C4-2B (cell line): Measurements from ENCODE around the gene PRPF38A.

Experiments
- ZFX ChIP-seq: fragments of 450-650 bp; IDR thresholded peaks from 2 replicates; pipeline ENCODE4 v1.6.1; 2017
- TF ChIP-seq, protein P1 (sequence below): fragments of 450-650 bp; conservative IDR thresholded peaks from 2 replicates; pipeline ENCODE4 v1.5.1; 2017; ENCODE audit warnings: mild to moderate bottlenecking

DNA sequence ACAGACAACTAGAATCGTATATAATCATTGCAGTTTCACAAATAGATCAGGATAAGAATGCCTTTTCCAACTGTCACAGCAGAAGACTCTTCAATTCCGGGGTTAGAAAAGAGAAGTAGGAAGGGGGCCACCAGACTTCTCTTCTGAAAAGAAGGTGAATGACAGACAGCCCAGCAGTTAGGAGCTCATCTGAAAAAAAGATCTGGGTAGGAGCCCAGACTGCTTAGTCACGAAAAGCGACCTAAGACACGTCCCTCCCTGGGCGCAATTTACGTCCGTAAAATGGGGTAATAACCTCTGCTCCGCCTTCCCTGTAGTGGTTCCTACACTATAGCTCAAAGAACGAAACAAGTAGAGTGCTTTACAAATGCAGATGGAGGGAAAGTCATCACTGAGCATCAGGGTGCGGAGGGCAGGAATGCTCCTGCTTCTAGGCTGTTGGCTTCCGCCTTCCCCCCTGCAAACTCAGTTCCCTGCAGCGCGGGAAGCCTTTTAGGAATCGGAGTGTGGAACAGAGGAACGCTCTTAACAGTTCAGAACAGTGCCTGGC, 761 bp upstream of the PRPF38A start:
- TF ChIP-seq, protein P1, sequence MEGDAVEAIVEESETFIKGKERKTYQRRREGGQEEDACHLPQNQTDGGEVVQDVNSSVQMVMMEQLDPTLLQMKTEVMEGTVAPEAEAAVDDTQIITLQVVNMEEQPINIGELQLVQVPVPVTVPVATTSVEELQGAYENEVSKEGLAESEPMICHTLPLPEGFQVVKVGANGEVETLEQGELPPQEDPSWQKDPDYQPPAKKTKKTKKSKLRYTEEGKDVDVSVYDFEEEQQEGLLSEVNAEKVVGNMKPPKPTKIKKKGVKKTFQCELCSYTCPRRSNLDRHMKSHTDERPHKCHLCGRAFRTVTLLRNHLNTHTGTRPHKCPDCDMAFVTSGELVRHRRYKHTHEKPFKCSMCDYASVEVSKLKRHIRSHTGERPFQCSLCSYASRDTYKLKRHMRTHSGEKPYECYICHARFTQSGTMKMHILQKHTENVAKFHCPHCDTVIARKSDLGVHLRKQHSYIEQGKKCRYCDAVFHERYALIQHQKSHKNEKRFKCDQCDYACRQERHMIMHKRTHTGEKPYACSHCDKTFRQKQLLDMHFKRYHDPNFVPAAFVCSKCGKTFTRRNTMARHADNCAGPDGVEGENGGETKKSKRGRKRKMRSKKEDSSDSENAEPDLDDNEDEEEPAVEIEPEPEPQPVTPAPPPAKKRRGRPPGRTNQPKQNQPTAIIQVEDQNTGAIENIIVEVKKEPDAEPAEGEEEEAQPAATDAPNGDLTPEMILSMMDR, result no peak
- no peak for TF ChIP-seq ZFX
